Daoy (cell line): ENCODE measurements around the gene GRSF1. TPM values are rescaled to one million over a fixed set of nuclear protein-coding genes. Genes with fewer than 3 reads are reported as not detected.
A peak's percentile ranks its signal among the peaks of the same experiment; 100 is the strongest.
"Not testable (repeated sequence)": the region's sequence is repeated elsewhere in the genome, so short reads cannot be mapped to it uniquely, and the experiment has no call there.

Experiments
- DNase-seq: peaks from one replicate; pipeline ENCODE4 v3.0.0-alpha.2; 2015; ENCODE audit warnings: low read depth
- total RNA-seq: library from RNA; depleted of rRNA; stranded (reverse); fragments of >200 nt; shearing (Covaris generic); gene quantifications from 2 replicates; pipeline ENCODE4 v1.2.3, GENCODE V29; 2014; rRNA removed

GRSF1 gene, protein sequence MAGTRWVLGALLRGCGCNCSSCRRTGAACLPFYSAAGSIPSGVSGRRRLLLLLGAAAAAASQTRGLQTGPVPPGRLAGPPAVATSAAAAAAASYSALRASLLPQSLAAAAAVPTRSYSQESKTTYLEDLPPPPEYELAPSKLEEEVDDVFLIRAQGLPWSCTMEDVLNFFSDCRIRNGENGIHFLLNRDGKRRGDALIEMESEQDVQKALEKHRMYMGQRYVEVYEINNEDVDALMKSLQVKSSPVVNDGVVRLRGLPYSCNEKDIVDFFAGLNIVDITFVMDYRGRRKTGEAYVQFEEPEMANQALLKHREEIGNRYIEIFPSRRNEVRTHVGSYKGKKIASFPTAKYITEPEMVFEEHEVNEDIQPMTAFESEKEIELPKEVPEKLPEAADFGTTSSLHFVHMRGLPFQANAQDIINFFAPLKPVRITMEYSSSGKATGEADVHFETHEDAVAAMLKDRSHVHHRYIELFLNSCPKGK
- total RNA-seq, result 66.8 and 79.3 TPM in 2 replicates

GRCh38 chr4:70839589-70840093 lies at the start of gene GRSF1:
Gene GRSF1, minus strand, starts transcription at chr4:70839890. Its CDS starts 63 bp downstream, at chr4:70839827.
- DNase-seq, result peak; percentile 88

GRCh38 chr4:70885174-70885573 lies 45.5 kb upstream of the GRSF1 start:
- no peak for DNase-seq

DNA sequence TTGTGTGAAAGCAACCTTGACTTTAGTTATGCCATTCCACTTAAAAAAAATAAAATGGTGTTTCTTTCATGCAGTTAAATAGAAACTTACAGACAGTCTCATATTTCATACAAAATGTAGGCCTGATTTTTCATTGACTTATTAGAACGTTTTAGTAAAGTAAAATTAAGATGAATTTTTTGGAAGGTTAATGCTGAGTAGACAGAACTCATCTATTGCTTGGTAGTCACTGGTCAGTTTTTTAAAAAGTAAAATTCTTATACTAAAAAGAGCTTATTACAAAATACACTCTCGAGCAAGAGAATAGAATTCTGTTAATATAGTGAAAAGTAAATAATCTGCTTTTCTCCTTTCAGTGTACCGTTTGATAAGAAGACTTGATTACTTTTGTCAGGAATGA lies 41.0 kb upstream of the GRSF1 start:
- DNase-seq, result no peak

DNA sequence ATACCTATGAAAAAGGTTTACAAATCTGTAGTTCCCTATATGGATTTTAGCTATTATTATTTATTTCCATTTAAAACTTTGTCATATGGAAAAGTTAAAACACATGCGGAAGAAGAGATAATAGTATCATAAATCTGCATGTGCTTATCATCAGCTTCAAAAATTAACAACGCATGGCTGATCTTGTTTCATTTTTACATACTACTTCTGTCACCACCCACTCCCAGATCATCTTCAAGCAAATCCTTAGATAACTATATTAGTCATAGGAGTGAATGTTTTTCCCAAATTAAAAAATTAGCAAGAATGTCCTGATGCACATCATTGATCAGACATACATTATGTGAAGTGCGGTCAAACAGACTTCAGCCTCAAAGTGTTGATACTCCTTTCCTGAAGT lies 37.9 kb upstream of the GRSF1 start:
- DNase-seq, result no peak

DNA sequence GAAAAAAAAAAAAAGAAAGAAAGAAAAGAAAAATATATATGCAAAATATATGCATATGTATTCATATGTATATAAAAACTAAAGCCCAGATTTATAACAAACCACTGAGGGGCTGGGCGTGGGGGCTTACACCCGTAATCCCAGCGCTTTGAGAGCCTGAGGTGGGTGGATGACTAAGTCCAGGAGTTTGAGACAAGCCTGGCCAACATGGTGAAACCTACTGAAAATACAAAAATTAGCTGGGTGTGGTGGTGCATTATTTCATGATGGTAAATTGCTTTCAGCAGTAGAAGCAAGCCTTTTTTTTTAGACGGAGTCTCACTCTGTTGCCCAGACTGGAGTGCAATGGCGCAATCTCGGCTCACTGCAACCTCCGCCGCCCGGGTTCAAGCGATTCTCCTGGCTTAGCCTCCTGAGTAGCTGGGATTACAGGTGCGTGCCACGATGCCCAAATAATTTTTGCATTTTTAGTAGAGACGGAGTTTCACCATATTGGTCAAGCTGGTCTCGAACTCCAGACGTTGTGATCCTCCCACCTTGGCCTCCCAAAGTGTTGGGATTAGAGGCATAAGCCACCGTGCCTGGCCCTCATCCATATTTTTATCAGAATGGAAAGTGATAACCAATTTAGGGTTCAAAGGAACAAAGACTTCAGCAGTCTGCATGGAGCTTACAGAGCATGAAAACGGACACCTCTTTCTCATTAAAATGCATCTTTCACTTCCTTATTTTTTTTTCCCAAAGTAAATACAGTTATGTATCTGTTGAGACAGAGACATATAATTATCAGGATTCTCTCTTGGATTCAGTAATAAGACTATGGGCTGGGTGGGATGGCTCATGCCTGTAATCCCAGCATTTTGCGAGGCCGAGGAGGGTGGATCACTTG lies 34.8 kb upstream of the GRSF1 start:
- DNase-seq, result no peak

- no peak for DNase-seq
Observed at GRCh38 chr4:70873216-70873615, 33.5 kb upstream of the GRSF1 start.

GRCh38 chr4:70868778-70869177 lies 29.1 kb upstream of the GRSF1 start:
- DNase-seq, result no peak

DNA sequence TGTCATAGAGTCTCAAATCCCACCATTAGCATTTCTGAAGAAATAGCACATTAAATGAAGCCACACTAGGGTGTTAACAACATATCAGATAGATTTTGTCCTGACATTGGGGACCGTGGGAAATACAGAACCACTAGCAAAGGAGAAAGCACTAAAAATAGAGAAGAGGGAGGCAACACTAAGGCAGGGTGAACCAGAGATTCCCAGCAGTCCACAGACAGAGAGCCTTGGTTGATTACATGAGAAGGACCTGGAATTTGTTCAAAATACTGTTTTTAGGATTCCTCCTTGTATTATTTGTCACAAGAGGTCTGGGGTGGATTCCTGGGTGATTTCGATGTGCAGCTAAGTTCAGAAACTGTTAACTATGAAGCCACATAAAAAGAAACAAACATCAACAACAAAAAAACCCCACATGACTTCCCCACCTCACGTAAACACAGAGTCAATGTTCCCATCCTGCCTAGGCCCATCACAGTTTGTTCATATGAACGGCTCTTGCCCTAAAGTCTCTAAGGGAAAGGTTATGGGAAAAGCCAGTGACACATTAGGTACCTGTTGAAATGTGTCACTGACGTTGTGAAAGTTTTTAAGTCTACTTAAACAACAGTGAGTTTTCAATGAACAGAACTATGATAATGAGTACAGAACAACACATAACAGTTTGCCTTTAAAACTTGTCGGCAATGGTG lies 23.6 kb upstream of the GRSF1 start:
- no peak for DNase-seq

DNA sequence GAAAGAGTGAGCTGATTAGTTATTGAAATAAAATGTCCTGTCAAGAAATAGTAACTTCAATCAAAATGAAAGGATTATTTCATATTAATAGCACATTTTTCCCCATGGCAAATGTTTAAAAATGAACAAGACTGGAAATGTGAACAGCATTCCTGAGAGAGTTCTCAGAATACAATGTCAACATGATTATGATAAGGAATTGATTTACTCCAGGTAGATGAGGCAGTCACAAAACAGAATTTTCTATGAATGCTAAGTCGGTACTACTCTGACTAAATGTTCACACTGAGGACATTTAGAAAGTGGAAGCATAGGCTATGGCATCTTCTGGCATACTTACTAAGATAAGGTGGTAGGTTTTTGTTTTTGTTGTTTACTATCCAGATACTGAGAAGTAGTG lies 19.4 kb upstream of the GRSF1 start:
- no peak for DNase-seq

- DNase-seq, result no peak
Observed at GRCh38 chr4:70858454-70858853, 18.8 kb upstream of the GRSF1 start.

DNA sequence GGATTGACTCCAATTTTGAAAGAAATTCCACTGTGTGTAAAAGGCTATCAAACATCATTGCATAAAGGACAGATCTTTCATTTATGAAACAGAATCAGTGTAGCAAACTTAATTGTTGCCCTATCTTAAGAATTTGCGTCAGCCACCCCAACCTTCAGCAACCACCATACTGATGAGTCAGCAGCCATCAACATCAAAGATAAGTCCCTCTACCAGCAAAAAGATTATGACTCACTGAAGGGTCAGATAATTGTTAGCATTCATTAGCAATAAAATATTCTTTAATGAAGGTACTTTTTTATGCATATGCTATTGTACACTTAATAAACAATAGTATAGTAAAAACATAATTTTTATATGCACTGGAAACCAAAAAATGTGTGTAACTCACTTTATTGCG lies 15.8 kb upstream of the GRSF1 start:
- peak; percentile 6 for DNase-seq

DNA sequence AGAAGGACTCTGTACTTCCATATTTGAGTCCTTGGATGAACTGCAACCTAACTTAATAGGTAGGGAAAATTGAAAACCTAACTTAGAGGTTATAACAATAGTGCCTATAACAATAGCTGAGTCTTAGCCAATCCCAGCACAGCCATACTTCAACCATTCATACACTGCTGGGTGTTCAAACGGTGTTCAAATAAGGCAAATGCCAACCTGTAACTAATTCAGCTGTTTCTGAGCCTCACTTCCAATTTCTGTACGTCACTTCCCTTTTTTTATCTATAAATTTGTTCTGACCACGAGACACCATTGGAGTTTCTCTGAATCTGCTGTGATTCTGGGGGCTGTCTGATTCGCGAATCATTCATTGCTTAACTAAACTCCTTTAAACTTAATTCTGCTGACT lies 9.6 kb upstream of the GRSF1 start:
- no peak for DNase-seq

GRCh38 chr4:70844180-70844579 lies 4.5 kb upstream of the GRSF1 start:
- DNase-seq, result no peak

DNA sequence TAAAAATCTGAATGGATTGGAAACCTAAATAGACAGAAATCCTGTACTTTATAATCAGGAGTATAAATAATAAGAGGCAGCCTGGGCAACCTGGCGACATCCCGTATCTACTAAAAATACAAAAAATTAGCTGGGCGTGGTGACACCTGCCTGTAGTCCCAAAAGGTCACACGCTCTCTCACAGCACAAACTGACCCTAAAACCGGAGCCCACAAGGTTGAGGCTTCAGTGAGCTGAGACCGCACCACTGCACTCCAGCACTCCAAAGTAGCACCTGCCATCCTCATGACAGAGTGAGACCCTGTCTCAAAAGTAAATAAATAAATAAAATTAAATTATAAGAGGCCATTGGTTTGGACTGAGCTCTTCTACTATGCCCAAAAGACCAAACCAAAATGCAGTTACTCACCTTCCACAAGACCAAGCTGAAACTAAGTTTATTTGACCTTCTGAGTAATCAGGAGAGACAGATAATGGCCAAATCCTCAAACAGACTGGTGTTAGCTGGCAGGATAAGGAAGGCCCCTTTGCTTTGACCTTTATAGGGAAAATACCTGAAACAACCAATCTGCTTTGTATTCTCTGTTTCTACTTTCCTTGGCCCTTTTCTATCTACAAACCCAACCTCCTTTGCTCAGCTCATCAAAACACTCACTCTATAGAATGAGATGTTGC lies 3.2 kb upstream of the GRSF1 start:
- no peak for DNase-seq

GRCh38 chr4:70841951-70842350 lies 2.3 kb upstream of the GRSF1 start:
- DNase-seq, result no peak

DNA sequence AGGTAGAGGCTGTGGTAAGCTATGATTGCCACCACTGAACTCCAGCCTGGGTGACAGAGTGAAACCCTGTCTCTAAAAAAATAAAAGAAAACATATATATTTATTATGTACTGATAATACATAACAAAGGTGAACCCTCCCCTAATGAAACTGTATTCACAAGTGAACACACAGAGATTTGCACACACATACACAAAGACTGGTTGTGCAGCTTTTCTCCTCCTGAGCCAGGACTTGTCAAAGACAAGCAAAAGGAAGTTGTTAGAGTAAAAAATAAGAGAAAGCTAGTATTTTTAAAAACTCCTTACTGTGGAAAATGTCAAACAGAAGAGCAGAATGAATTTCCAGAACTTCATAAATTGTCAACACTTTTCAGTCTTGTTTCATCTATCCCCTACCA lies 1.5 kb upstream of the GRSF1 start:
- DNase-seq, result no peak

GRCh38 chr4:70840631-70841030 lies 941 bp upstream of the GRSF1 start:
- DNase-seq, result not testable (repeated sequence)

DNA sequence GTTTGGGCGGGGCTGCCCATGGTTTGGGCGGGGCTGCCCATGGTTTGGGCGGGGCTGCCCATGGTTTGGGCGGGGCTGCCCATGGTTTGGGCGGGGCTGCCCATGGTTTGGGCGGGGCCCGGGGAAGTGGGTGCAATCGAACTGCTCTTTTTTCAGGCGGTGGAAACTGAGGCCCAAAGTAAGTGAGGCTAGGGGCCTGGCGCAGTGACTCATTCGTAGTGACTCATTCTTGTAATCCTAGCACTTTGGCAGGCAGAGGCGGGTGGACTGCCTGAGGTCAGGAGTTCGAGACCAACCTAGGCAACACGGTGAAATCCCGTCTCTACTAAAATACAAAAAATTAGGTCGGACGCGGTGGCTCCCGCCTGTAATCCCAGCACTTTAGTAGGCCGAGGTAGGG lies 447 bp upstream of the GRSF1 start:
- DNase-seq, result peak; percentile 28

DNA sequence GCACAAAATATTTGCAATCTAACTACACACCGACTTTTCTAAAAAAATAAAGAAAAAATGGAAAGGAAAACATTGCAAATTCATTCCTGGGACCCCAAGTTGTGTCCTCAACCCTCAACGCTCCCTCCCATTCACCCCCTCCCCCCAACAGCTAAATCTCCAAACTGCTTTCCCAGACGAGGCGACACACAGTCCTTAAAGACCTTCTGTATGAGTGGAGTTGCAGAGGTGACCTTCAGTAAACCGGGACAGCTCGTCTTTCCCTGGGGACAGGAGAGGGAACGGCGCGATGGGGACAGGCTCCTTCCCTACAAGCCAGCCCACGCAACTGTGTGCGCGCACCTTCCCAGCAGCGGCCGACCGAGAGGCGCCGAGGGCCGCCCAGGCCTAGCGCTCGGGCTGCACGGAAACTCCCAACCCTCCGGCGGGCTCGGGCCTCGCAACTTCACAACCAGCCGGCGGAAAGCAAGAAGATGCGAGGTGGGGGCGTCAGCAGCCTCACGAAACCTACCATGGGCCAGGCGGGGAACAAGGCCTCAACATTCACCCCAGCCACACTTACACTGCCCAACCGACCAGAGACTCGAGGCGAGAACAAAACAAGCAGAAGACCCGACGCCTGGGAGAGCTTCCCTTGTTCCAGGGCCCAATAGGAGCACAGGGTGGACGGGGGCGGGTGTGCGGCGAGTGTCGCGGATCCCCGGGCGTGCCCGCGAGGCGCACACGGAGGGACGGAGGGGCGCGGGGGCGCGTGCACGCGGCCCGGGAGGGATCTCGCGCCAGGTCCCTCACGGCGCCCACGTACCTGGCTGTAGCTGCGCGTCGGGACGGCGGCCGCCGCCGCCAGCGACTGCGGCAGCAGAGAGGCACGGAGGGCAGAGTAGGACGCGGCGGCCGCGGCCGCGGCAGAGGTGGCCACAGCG lies 763 bp downstream of the GRSF1 start:
- peak; percentile 46 for DNase-seq

DNA sequence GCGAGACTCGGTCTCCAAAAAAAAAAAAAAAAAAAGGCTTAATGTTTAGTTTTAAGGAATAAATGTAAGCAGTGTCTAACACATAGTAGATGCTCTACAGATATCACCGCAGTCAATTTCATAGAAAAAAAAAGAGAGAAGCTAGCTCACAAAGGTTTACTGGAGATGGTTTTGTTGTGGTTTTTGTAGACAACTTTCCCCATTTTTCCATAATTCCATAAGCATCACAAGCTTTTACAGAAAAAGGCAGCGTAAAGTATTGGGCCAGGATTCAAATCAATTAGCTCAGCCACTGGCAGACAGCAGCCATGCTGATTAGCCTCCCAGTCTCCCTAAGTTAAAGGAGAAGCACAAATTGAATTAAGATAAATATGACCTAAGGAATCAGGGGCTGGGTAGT lies 1.5 kb downstream of the GRSF1 start:
- no peak for DNase-seq
